SU-DHL-6 (cell line): ENCODE data around the gene HPRT1.

Experiments used
- H2AFZ ChIP-seq: fragments of 200-600 bp; sonication (generic); 2 replicates; pipeline ENCODE4 v1.6.1; 2014; ENCODE audit warnings: low read depth, mild to moderate bottlenecking, moderate library complexity, mixed read lengths, antibody characterized with exemption, low read length; ENCODE audit not compliant: severe bottlenecking
- H3F3A ChIP-seq: fragments of 200-600 bp; shearing (Covaris generic); 2 replicates; pipeline ENCODE4 v1.6.0; 2016; ENCODE audit warnings: antibody characterized with exemption, mild to moderate bottlenecking; ENCODE audit not compliant: insufficient read depth
- H3K27ac ChIP-seq: fragments of 200-600 bp; sonication (generic); 2 replicates; pipeline ENCODE4 v1.5.1; 2016; ENCODE audit warnings: low read depth, mild to moderate bottlenecking, low read length, moderate library complexity, mixed read lengths
- H3K27me3 ChIP-seq: fragments of 200-600 bp; sonication (generic), shearing (Covaris generic); 2 replicates; pipeline ENCODE4 v1.6.0; 2014; ENCODE audit warnings: mild to moderate bottlenecking, low read length
- H3K36me3 ChIP-seq: fragments of 200-600 bp; sonication (generic); 2 replicates; pipeline ENCODE4 v1.6.1; 2014; ENCODE audit warnings: mild to moderate bottlenecking, low read length, mixed read lengths
- H3K4me2 ChIP-seq: fragments of 300-600, 200-600 bp; shearing (Covaris generic), sonication (generic); 2 replicates; pipeline ENCODE4 v1.6.0; 2014; ENCODE audit warnings: low read length, low read depth, mild to moderate bottlenecking; ENCODE audit not compliant: poor library complexity, severe bottlenecking
- H3K4me3 ChIP-seq: fragments of 200-600 bp; sonication (generic); 2 replicates; pipeline ENCODE4 v1.5.1; 2014; ENCODE audit warnings: antibody characterized with exemption, low read length, mild to moderate bottlenecking, mixed read lengths; ENCODE audit not compliant: insufficient read depth, poor library complexity, severe bottlenecking
- H3K79me2 ChIP-seq: fragments of 200-600 bp; sonication (generic); 2 replicates; pipeline ENCODE4 v1.6.1; 2014; ENCODE audit warnings: mild to moderate bottlenecking, low read length, moderate library complexity; ENCODE audit not compliant: insufficient read depth
- H3K9ac ChIP-seq: fragments of 200-600 bp; sonication (generic); 2 replicates; pipeline ENCODE4 v1.7.0; 2014; ENCODE audit warnings: mild to moderate bottlenecking, low read length
- H3K9me2 ChIP-seq: fragments of 200-600 bp; sonication (generic); replicated peaks from 2 replicates; pipeline ENCODE4 v1.6.1; 2014; ENCODE audit warnings: low read length; ENCODE audit not compliant: insufficient read depth
- H3K9me3 ChIP-seq: fragments of 200-600 bp; sonication (generic); 2 replicates; pipeline ENCODE4 v1.6.1; 2014; ENCODE audit warnings: low read length, mixed read lengths; ENCODE audit not compliant: insufficient read depth
- H4K20me1 ChIP-seq: fragments of 200-600 bp; sonication (generic); 2 replicates; pipeline ENCODE4 v1.6.1; 2014; ENCODE audit warnings: low read depth, mild to moderate bottlenecking, antibody characterized with exemption, low read length, moderate library complexity, mixed read lengths
- CTCF ChIP-seq: fragments of 200-600 bp; sonication (generic); IDR thresholded peaks from one replicate; pipeline ENCODE4 v1.5.1; 2017; ENCODE audit warnings: antibody characterized with exemption, mild to moderate bottlenecking, low read length, moderate library complexity; ENCODE audit not compliant: insufficient read depth, poor library complexity, severe bottlenecking
- EZH2phosphoT487 ChIP-seq: fragments of 200-600 bp; sonication (generic), shearing (Covaris generic); conservative IDR thresholded peaks from 2 replicates; pipeline ENCODE4 v1.6.1; 2018; ENCODE audit warnings: mild to moderate bottlenecking, antibody characterized with exemption, low read length, moderate library complexity, mixed read lengths

Gene HPRT1

GRCh38 chrX:134470013-134470412 lies 10.0 kb downstream of the HPRT1 start:
- Histone ChIP-seq H3K27ac (no peak overlapping the region), H3K27me3 (no peaks in the 10 kb centered on the region), H3K79me2 (peaks cover 35% of the 10 kb centered on the region), H3K9me3 (no peaks in the 10 kb centered on the region), H3K36me3 (no peaks in the 10 kb centered on the region), H2AFZ (no peak overlapping the region), H3K4me3 (no peak overlapping the region), H3K4me2 (no peak overlapping the region), H3F3A (no peaks in the 10 kb centered on the region), H3K9me2 (no peaks in the 10 kb centered on the region), H4K20me1 (no peaks in the 10 kb centered on the region), H3K9ac (no peak overlapping the region)
- TF ChIP-seq CTCF (no peak), EZH2phosphoT487 (no peak)

- no peak overlapping the region for H3K27ac ChIP-seq
- H3F3A ChIP-seq = no peaks in the 10 kb centered on the region
- no peaks in the 10 kb centered on the region for H3K9me2 ChIP-seq
- no peaks in the 10 kb centered on the region for H4K20me1 ChIP-seq
- no peaks in the 10 kb centered on the region; the same call in 1 of the 2 replicates for H3K36me3 ChIP-seq
- TF ChIP-seq EZH2phosphoT487 (no peak), CTCF (no peak)
- no peak overlapping the region for H3K4me2 ChIP-seq
- H3K27me3 ChIP-seq = no peaks in the 10 kb centered on the region
- H2AFZ ChIP-seq = no peak overlapping the region
- no peak overlapping the region for H3K9ac ChIP-seq
- no peak overlapping the region for H3K4me3 ChIP-seq
- no peaks in the 10 kb centered on the region for H3K9me3 ChIP-seq
- H3K79me2 ChIP-seq = peaks cover 16% of the 10 kb centered on the region; the same call in 1 of the 2 replicates
Measured at GRCh38 chrX:134472041-134472440, 12.1 kb downstream of the HPRT1 start.

GRCh38 chrX:134476284-134476683 lies 16.3 kb downstream of the HPRT1 start:
- TF ChIP-seq CTCF (no peak), EZH2phosphoT487 (no peak)
- H3K9ac ChIP-seq = no peak overlapping the region
- H3K36me3 ChIP-seq = no peaks in the 10 kb centered on the region; the same call in 1 of the 2 replicates
- H3K79me2 ChIP-seq = no peaks in the 10 kb centered on the region; the same call in 1 of the 2 replicates
- no peak overlapping the region for H3K4me3 ChIP-seq
- H3K4me2 ChIP-seq = no peak overlapping the region
- H3K27ac ChIP-seq = no peak overlapping the region
- H2AFZ ChIP-seq = no peak overlapping the region
- no peaks in the 10 kb centered on the region for H4K20me1 ChIP-seq
- no peaks in the 10 kb centered on the region for H3K9me2 ChIP-seq
- no peaks in the 10 kb centered on the region for H3K27me3 ChIP-seq
- no peaks in the 10 kb centered on the region for H3K9me3 ChIP-seq
- no peaks in the 10 kb centered on the region for H3F3A ChIP-seq

- H3K9ac ChIP-seq = no peak overlapping the region
- no peak overlapping the region for H2AFZ ChIP-seq
- no peak for TF ChIP-seq CTCF
- no peak for TF ChIP-seq EZH2phosphoT487
- no peaks in the 10 kb centered on the region for H3K9me3 ChIP-seq
- H3K27ac ChIP-seq = no peak overlapping the region
- no peaks in the 10 kb centered on the region for H3K79me2 ChIP-seq
- H3K4me2 ChIP-seq = no peak overlapping the region
- H3K9me2 ChIP-seq = no peaks in the 10 kb centered on the region
- no peaks in the 10 kb centered on the region for H3F3A ChIP-seq
- no peaks in the 10 kb centered on the region; the same call in 1 of the 2 replicates for H3K36me3 ChIP-seq
- no peak overlapping the region for H3K4me3 ChIP-seq
- H4K20me1 ChIP-seq = no peaks in the 10 kb centered on the region
- no peaks in the 10 kb centered on the region for H3K27me3 ChIP-seq
Measured at GRCh38 chrX:134478374-134478773, 18.4 kb downstream of the HPRT1 start.
